NCI-H2107 (cell line): ENCODE data around the gene TMEM11.
"Not testable (repeated sequence)": the region's sequence is repeated elsewhere in the genome, so short reads cannot be mapped to it uniquely, and the experiment has no call there.

ENCODE experiments used
- DNase-seq: peaks from one replicate; lab custom pipeline; 2025; lab: John Stamatoyannopoulos, UW

Gene TMEM11

GRCh38 chr17:21211825-21212479 is 2.0 kb downstream of the TMEM11 start:
- DNase-seq, result no peak

- DNase-seq, result no peak
Observed at GRCh38 chr17:21210411-21211076, 3.4 kb downstream of the TMEM11 start.

- no peak for DNase-seq
Observed at GRCh38 chr17:21209511-21210175, 4.3 kb downstream of the TMEM11 start.

- DNase-seq, result no peak
Observed at GRCh38 chr17:21208352-21208751, 5.6 kb downstream of the TMEM11 start.

GRCh38 chr17:21204935-21205334 is 9.0 kb downstream of the TMEM11 start:
- DNase-seq, result no peak

- no peak for DNase-seq
Observed at GRCh38 chr17:21202512-21202911, 11.4 kb downstream of the TMEM11 start.

- DNase-seq, result no peak
Observed at GRCh38 chr17:21201874-21202273, 12.1 kb downstream of the TMEM11 start.

GRCh38 chr17:21201298-21201595 is 12.7 kb downstream of the TMEM11 start:
- no peak for DNase-seq

- no peak for DNase-seq
Observed at GRCh38 chr17:21200590-21201297, 13.2 kb downstream of the TMEM11 start.

GRCh38 chr17:21199856-21200255 is 14.1 kb downstream of the TMEM11 start:
- no peak for DNase-seq

- no peak for DNase-seq
Observed at GRCh38 chr17:21199311-21199710, 14.7 kb downstream of the TMEM11 start.

- DNase-seq, result no peak
Observed at GRCh38 chr17:21198411-21198810, 15.6 kb downstream of the TMEM11 start.

GRCh38 chr17:21196126-21196525 is 17.8 kb downstream of the TMEM11 start:
- DNase-seq, result no peak

- DNase-seq, result no peak
Observed at GRCh38 chr17:21194703-21195102, 19.3 kb downstream of the TMEM11 start.

- no peak for DNase-seq
Observed at GRCh38 chr17:21194226-21194625, 19.7 kb downstream of the TMEM11 start.

GRCh38 chr17:21193031-21193430 is 20.9 kb downstream of the TMEM11 start:
- no peak for DNase-seq

- not testable (repeated sequence) for DNase-seq
Observed at GRCh38 chr17:21192414-21192813, 21.5 kb downstream of the TMEM11 start.

- DNase-seq, result no peak
Observed at GRCh38 chr17:21191698-21192097, 22.3 kb downstream of the TMEM11 start.

GRCh38 chr17:21190078-21190477 is 23.9 kb downstream of the TMEM11 start:
- no peak for DNase-seq

- DNase-seq, result no peak
Observed at GRCh38 chr17:21189361-21189760, 24.6 kb downstream of the TMEM11 start.

- DNase-seq, result no peak
Observed at GRCh38 chr17:21186399-21187187, 27.4 kb downstream of the TMEM11 start.

- DNase-seq, result no peak
Observed at GRCh38 chr17:21185061-21185460, 28.9 kb downstream of the TMEM11 start.
